ENCODE data around the gene ADGRL2. TPM values are rescaled to one million over a fixed set of nuclear protein-coding genes. Genes with fewer than 3 reads are reported as not detected.

The ADGRL2 gene
- polyA plus RNA-seq, 3 donors = not detected

DNA sequence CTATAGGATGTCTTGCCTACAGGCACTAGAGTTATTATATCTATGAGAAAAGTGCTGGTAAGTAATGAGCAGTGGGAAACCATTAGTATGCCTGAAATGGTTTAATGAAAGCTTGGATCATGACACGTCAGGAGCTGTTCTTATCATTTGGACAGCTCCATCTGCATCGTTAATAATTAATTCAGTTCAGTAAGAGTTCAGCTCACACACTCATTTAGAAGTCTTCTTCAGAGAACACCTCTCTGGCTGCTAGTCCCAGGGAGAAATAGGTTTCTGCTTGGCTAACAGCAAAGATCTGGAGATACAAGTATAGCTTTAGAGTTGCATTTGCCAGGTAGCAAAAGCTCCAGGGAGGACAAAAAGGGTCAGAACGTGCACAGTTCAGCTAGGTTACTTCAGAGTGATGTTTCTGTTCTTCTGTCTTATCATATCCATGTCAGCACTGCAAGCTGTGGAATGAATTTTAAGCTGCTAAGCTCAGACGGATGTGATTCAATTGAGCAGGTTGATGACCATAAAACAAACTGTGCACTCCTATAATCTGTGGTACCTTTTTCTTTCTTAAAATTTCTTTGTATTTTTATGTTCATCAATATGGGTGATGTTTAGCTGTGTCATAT, 173.6 kb downstream of the ADGRL2 start:
- Histone ChIP-seq H3K9ac (ENCODE audit: insufficient read depth, low read length, poor library complexity, severe bottlenecking) (no peak overlapping the region), H3K4me3 (replicated peaks in 1 of 3; ENCODE audit: low read depth in 2 of 3, low read length in 3 of 3) (no peak overlapping the region), H3K9me3 (replicated peaks in 1 of 2; ENCODE audit: control insufficient read depth in 1 of 2, insufficient read depth in 1 of 2, low read length in 2 of 2) (no peaks in the 10 kb centered on the region), H3K36me3 (replicated peaks in 1 of 2; ENCODE audit: control insufficient read depth in 1 of 2, insufficient read depth in 2 of 2, low read length in 2 of 2) (no peaks in the 10 kb centered on the region), H3K4me1 (ENCODE audit: control insufficient read depth in 1 of 2, insufficient read depth in 2 of 2, low read length in 2 of 2) (no peaks in the 10 kb centered on the region), H4K20me1 (ENCODE audit: insufficient read depth, low read length) (no peaks in the 10 kb centered on the region), H3K27me3 (ENCODE audit: control insufficient read depth in 2 of 2, insufficient read depth in 2 of 2, low read length in 2 of 2) (no peaks in the 10 kb centered on the region), H3K27ac (ENCODE audit: low read depth in 1 of 2, low read length in 2 of 2) (no peak overlapping the region), H2AFZ (ENCODE audit: insufficient read depth, low read depth, low read length, poor library complexity, severe bottlenecking) (no peak overlapping the region), H3K79me2 (ENCODE audit: insufficient read depth, low read length) (no peaks in the 10 kb centered on the region), H3K4me2 (replicated peaks; ENCODE audit: extremely low read depth, low read length, poor library complexity, severe bottlenecking) (no peak overlapping the region)
- no peak for TF ChIP-seq CTCF (IDR thresholded peaks at IDR 0.05)
- Mint-ChIP-seq H3K36me3 (no peaks in the 10 kb centered on the region), H3K9me3 (peaks cover 0 to 2% (median 0%) of the 10 kb centered on the region in 7 donors), H3K27me3 (ENCODE audit: low read depth in 3 of 3) (no peaks in the 10 kb centered on the region), H3K27ac (no peak overlapping the region), H3K4me1 (no peaks in the 10 kb centered on the region), H3K4me3 (no peak overlapping the region)
- WGBS (ENCODE audit: insufficient coverage) = 38% methylated on average over 1 of the region's 4 CpGs
- DNase-seq = no peak
- intact Hi-C loops (cut with micrococcal nuclease) = no loop called here

DNA sequence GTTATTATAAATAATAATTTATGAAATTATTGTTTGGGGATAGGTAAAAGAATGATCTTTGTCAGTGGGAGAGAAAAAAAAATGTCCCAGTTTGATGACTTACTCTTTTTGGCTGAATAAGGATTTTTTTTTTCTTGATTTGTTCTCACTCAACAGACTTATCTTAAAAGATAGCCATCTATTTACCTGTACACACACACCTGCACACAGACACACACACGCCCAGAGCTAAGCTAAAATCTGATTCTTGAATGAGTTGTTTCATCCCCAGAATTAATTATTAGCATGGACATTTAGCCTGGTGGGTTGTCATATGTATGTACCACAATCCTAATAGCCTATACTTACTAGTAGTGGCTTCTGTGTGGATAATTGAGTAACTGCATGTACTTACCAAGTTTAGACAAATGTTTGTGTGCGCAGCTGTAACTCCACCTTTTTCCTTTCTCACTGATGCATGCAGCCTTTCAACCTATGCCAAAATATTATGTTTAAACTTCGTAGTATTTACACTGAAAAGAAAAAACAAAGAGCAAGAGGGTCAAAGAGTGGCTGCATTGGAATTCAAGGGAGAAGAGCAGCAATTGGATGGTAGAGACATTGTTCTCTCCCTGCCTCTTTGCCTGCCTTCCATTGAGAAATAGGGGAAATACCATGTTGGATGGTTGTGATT, 174.3 kb downstream of the ADGRL2 start:
- H3K36me3 ChIP-seq (replicated peaks in 1 of 2; ENCODE audit: control insufficient read depth in 1 of 2, insufficient read depth in 2 of 2, low read length in 2 of 2) = no peaks in the 10 kb centered on the region
- no peak overlapping the region for H3K4me3 Mint-ChIP-seq
- no peaks in the 10 kb centered on the region for H4K20me1 ChIP-seq (ENCODE audit: insufficient read depth, low read length)
- H3K9me3 ChIP-seq (replicated peaks in 1 of 2; ENCODE audit: control insufficient read depth in 1 of 2, insufficient read depth in 1 of 2, low read length in 2 of 2) = no peaks in the 10 kb centered on the region
- no peak overlapping the region for H3K4me3 ChIP-seq (replicated peaks in 1 of 3; ENCODE audit: low read depth in 2 of 3, low read length in 3 of 3)
- H2AFZ ChIP-seq (ENCODE audit: insufficient read depth, low read depth, low read length, poor library complexity, severe bottlenecking) = no peak overlapping the region
- DNase-seq = no peak
- WGBS (ENCODE audit: insufficient coverage) = no CpG with 5 or more reads among the region's 3 CpGs
- no peak overlapping the region for H3K27ac ChIP-seq (ENCODE audit: low read depth in 1 of 2, low read length in 2 of 2)
- H3K4me1 Mint-ChIP-seq = no peaks in the 10 kb centered on the region
- no peak overlapping the region for H3K9ac ChIP-seq (ENCODE audit: insufficient read depth, low read length, poor library complexity, severe bottlenecking)
- no peaks in the 10 kb centered on the region for H3K36me3 Mint-ChIP-seq
- TF ChIP-seq CTCF (IDR thresholded peaks at IDR 0.05) = no peak
- H3K9me3 Mint-ChIP-seq = peaks cover 0 to 2% (median 0%) of the 10 kb centered on the region in 7 donors
- intact Hi-C loops (cut with micrococcal nuclease) = no loop called here
- no peaks in the 10 kb centered on the region for H3K27me3 ChIP-seq (ENCODE audit: control insufficient read depth in 2 of 2, insufficient read depth in 2 of 2, low read length in 2 of 2)
- no peak overlapping the region for H3K4me2 ChIP-seq (replicated peaks; ENCODE audit: extremely low read depth, low read length, poor library complexity, severe bottlenecking)
- H3K27me3 Mint-ChIP-seq (ENCODE audit: low read depth in 3 of 3) = no peaks in the 10 kb centered on the region
- H3K79me2 ChIP-seq (ENCODE audit: insufficient read depth, low read length) = no peaks in the 10 kb centered on the region
- H3K27ac Mint-ChIP-seq = no peak overlapping the region
- H3K4me1 ChIP-seq (ENCODE audit: control insufficient read depth in 1 of 2, insufficient read depth in 2 of 2, low read length in 2 of 2) = no peaks in the 10 kb centered on the region

Data from CD14-positive monocyte (primary cell).